PFSK-1 (cell line): Measurements from ENCODE around the gene CAMK1D.

Experiments used
- FOXP2 ChIP-seq: optimal IDR thresholded peaks from 2 replicates; pipeline ENCODE3; 2011; ENCODE audit warnings: borderline replicate concordance, control low read depth, inconsistent platforms; ENCODE audit not compliant: insufficient read depth; ENCODE audit errors: extremely low read length, extremely low read depth
- POLR2AphosphoS5 ChIP-seq: IDR thresholded peaks from 2 replicates; pipeline ENCODE4 v1.6.1; 2012; ENCODE audit warnings: low read depth, mild to moderate bottlenecking, control low read depth, low read length, moderate library complexity
- REST ChIP-seq, 2 experiments: IDR thresholded peaks; 2 replicates each; pipeline versions ENCODE4 v1.6.1 to v1.8.0; 2011 to 2012; ENCODE audit warnings: low read depth in 2 of 2, low read length in 2 of 2, control low read depth in 1 of 2, inconsistent platforms in 1 of 2, mild to moderate bottlenecking in 1 of 2, moderate library complexity in 1 of 2; ENCODE audit not compliant: insufficient read depth in 1 of 2
- SIN3A ChIP-seq: IDR thresholded peaks from 2 replicates; pipeline ENCODE4 v1.6.1; 2012; ENCODE audit warnings: mild to moderate bottlenecking, low read length, moderate library complexity, borderline replicate concordance; ENCODE audit not compliant: insufficient read depth
- TAF1 ChIP-seq: IDR thresholded peaks from 2 replicates; pipeline ENCODE4 v1.6.1; 2012; ENCODE audit warnings: low read length, control low read depth, borderline replicate concordance; ENCODE audit not compliant: insufficient read depth

The CAMK1D gene

GRCh38 chr10:12724807-12725579 is 375.6 kb downstream of the CAMK1D start:
- no peak for TF ChIP-seq POLR2AphosphoS5

GRCh38 chr10:12726971-12727831 is 377.9 kb downstream of the CAMK1D start:
- TF ChIP-seq REST (IDR thresholded peaks at IDR 0.05; ENCODE audit: insufficient read depth in 1 of 2, low read depth in 2 of 2, low read length in 2 of 2) (no peak), SIN3A (no peak), TAF1 (no peak), FOXP2 (no peak), POLR2AphosphoS5 (no peak)

- TF ChIP-seq REST (IDR thresholded peaks at IDR 0.05; ENCODE audit: insufficient read depth in 1 of 2, low read depth in 2 of 2, low read length in 2 of 2) = no peak
- no peak for TF ChIP-seq TAF1
- no peak for TF ChIP-seq SIN3A
- no peak for TF ChIP-seq POLR2AphosphoS5
- TF ChIP-seq FOXP2 = no peak
These were observed 378.5 kb downstream of the CAMK1D start for GRCh38 chr10:12727832-12728215.

GRCh38 chr10:12728494-12728893 is 379.1 kb downstream of the CAMK1D start:
- TF ChIP-seq TAF1 (no peak), FOXP2 (no peak), POLR2AphosphoS5 (no peak), REST (IDR thresholded peaks at IDR 0.05; ENCODE audit: insufficient read depth in 1 of 2, low read depth in 2 of 2, low read length in 2 of 2) (no peak), SIN3A (no peak)

GRCh38 chr10:12729885-12730284 is 380.5 kb downstream of the CAMK1D start:
- TF ChIP-seq TAF1 = no peak
- no peak for TF ChIP-seq FOXP2
- TF ChIP-seq SIN3A = no peak
- peak in 1 of 2 experiments; percentile 56; a peak in 1 of 4 replicates for TF ChIP-seq REST (IDR thresholded peaks at IDR 0.05; ENCODE audit: insufficient read depth in 1 of 2, low read depth in 2 of 2, low read length in 2 of 2)
- TF ChIP-seq POLR2AphosphoS5 = no peak
